Large intestine (tissue), 3 donors: ENCODE data around the gene DDA1. TPM values are rescaled to one million over a fixed set of nuclear protein-coding genes. Genes with fewer than 3 reads are reported as not detected.
A peak's percentile ranks its signal among the peaks of the same experiment; 100 is the strongest.

Experiments used
- DNase-seq, 2 donors: peaks; one replicate each; pipeline versions ENCODE4 v3.0.0 to v3.0.0-alpha.2; 2013
- H3K27ac ChIP-seq: one replicate; pipeline ENCODE4 v1.5.1; 2013; ENCODE audit warnings: low read length
- H3K27me3 ChIP-seq: 2 replicates; pipeline ENCODE4 v1.6.1; 2013; ENCODE audit warnings: low read length; ENCODE audit not compliant: control insufficient read depth, insufficient read depth
- H3K36me3 ChIP-seq: 2 replicates; pipeline ENCODE4 v1.6.1; 2013; ENCODE audit warnings: low read length; ENCODE audit not compliant: control insufficient read depth, insufficient read depth
- H3K4me1 ChIP-seq: one replicate; pipeline ENCODE4 v1.6.1; 2013; ENCODE audit warnings: low read length; ENCODE audit not compliant: control insufficient read depth, insufficient read depth
- H3K4me3 ChIP-seq: one replicate; pipeline ENCODE4 v1.5.1; 2013; ENCODE audit warnings: low read length
- H3K9me3 ChIP-seq: one replicate; pipeline ENCODE4 v1.6.1; 2013; ENCODE audit warnings: mild to moderate bottlenecking, low read depth, low read length, moderate library complexity; ENCODE audit not compliant: control insufficient read depth
- WGBS: methylation state at CpG from one replicate; pipeline ENCODE4 v1.1.5; 2013; ENCODE audit warnings: low lambda C conversion rate; ENCODE audit not compliant: insufficient coverage; 5-methylcytosine and 5-hydroxymethylcytosine counted together
- polyA plus RNA-seq: library from polyadenylated mRNA; unstranded; fragments of 120-200 nt; gene quantifications from one replicate; pipeline ENCODE4 v1.2.1, GENCODE V29; 2013

DDA1 gene
- polyA plus RNA-seq, 1 donor = 32.8 TPM

DNA sequence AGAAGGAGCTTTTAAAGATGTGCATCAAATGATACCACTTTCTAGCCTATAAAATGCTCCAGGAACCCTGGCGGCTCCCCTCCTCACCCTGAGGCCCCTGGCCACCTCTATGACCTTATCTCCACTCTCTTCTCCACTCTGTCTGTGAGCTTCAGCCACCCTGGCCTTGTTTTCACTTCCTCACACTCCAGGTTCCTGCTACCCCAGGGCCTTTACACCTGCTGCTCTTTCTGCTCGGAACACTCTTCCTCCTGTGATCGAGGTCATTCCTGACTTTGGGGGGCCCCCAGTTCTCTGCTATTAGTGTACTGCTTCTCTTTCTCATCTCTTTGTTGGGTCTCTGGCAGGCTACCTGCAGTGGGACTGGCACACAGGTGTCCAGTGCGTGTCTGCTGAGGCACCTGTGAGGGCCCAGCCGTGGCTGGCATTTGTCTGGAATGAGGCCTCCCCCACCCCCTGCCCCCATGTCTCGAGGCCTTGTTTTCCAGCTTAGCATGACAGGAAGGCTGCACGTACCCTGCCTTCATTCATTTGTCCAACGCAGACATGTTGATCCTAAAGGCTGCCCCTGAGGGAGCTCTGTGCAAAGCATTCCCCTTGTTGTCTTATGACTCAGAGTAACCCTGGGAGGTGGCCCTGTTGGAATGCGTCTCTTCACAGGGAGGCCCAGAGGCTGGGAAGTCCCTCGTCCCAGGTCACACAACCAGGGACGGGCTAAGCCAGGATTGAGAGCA, 2.3 kb downstream of the DDA1 start:
- Histone ChIP-seq H3K4me1 (peaks cover 10% of the 10 kb centered on the region), H3K36me3 (peaks cover 32% of the 10 kb centered on the region)
- DNase-seq = no peak

GRCh38 chr19:17312189-17313113, 3.1 kb downstream of the DDA1 start:
- DNase-seq = no peak
- Histone ChIP-seq H3K9me3 (no peaks in the 10 kb centered on the region), H3K36me3 (peaks cover 32% of the 10 kb centered on the region), H3K27me3 (no peaks in the 10 kb centered on the region), H3K27ac (no peak overlapping the region), H3K4me1 (peaks cover 8% of the 10 kb centered on the region), H3K4me3 (no peak overlapping the region)
- WGBS = no CpG with 5 or more reads among the region's 20 CpGs

More for the DNA sequence above, 2.3 kb downstream of the DDA1 start:
- WGBS = no CpG with 5 or more reads among the region's 11 CpGs
- H3K27me3 ChIP-seq = no peaks in the 10 kb centered on the region
- no peak overlapping the region for H3K27ac ChIP-seq
- no peak overlapping the region for H3K4me3 ChIP-seq
- H3K9me3 ChIP-seq = no peaks in the 10 kb centered on the region

DNA sequence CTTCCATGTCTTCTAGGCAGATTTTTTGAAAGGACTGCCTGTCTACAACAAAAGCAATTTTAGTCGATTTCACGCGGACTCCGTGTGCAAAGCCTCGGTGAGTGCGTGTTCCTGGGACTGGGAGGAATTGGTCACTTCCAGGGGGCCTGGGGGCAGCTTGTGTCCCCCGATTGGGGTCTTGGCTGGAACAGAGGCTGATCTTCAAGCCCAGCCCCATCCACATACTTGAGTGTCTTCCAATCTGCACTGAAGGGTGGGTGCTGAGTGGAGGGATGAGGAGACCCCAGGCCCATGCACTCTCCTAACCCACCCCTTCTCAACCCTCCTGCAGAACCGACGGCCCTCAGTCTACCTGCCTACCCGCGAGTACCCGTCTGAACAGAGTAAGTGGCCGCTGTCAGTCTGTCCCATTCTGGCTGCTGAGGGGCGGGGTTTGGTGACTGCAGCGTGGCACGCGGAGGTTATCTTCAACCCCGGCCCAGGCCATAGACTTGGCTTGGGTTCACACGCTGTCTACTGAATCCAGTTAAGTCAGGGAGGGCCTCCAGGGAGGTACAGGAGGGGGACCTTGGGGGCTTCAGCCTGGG, 4.7 kb downstream of the DDA1 start:
- H3K9me3 ChIP-seq = no peaks in the 10 kb centered on the region
- WGBS = no CpG with 5 or more reads among the region's 19 CpGs
- H3K4me3 ChIP-seq = no peak overlapping the region
- peaks cover 8% of the 10 kb centered on the region for H3K4me1 ChIP-seq
- peaks cover 36% of the 10 kb centered on the region for H3K36me3 ChIP-seq
- DNase-seq = peak in 1 of 2 donors; percentile 1
- no peak overlapping the region for H3K27ac ChIP-seq
- no peaks in the 10 kb centered on the region for H3K27me3 ChIP-seq

DNA sequence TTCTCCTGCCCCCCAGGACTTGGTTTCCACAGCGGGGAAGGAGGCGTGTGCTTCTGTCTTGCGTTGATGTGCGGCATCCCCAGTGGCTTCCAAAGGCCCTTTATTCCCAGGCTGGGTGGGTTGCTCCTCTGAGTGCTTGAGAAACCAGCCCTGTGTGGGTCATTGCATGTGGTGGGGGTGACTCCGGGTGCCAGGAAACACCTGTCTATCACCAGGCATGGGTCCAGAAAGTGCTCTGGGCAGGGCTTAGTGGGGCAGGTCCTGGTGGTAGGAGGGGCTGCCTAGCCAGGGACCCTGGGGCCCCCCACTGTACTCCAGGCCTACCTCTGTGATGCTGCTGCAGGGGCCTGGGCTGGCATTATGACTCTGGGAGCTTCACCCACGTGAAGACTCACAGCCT, 9.6 kb downstream of the DDA1 start:
- no CpG with 5 or more reads among the region's 6 CpGs for WGBS
- no peak overlapping the region for H3K27ac ChIP-seq

GRCh38 chr19:17319473-17320238, 10.3 kb downstream of the DDA1 start:
- no peaks in the 10 kb centered on the region for H3K9me3 ChIP-seq
- no peak overlapping the region for H3K27ac ChIP-seq
- no CpG with 5 or more reads among the region's 40 CpGs for WGBS
- H3K4me1 ChIP-seq = no peaks in the 10 kb centered on the region
- no peaks in the 10 kb centered on the region for H3K27me3 ChIP-seq
- H3K4me3 ChIP-seq = no peak overlapping the region
- DNase-seq = no peak
- peaks cover 40% of the 10 kb centered on the region for H3K36me3 ChIP-seq

More for the DNA sequence above, 9.6 kb downstream of the DDA1 start:
- H3K9me3 ChIP-seq = no peaks in the 10 kb centered on the region
- H3K27me3 ChIP-seq = no peaks in the 10 kb centered on the region
- H3K4me1 ChIP-seq = no peaks in the 10 kb centered on the region
- no peak overlapping the region for H3K4me3 ChIP-seq
- peaks cover 47% of the 10 kb centered on the region for H3K36me3 ChIP-seq
- no peak for DNase-seq

DNA sequence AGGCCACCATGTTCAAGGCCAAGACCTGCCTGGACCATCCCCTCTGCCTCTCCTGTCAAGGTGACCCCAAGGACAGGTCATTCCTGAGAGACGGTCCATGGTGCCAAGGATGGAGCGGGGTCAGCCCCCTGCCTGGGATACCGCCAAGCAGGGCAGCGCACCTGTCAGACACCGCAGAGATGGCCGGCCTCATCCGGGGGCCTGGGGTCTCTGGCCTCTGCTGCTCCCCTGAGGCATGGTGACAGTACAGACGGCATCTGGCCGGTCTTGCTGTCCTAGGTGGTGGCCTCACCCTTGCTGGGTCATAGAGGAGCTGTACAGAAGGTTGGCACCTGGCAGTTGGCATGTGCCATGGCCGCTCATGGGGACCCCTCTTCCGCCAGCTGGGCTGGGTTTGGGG, 11.1 kb downstream of the DDA1 start:
- no peak for DNase-seq
- H3K4me3 ChIP-seq = no peak overlapping the region
- no peaks in the 10 kb centered on the region for H3K9me3 ChIP-seq
- H3K27ac ChIP-seq = no peak overlapping the region
- no peaks in the 10 kb centered on the region for H3K27me3 ChIP-seq
- H3K36me3 ChIP-seq = peaks cover 37% of the 10 kb centered on the region
- no peaks in the 10 kb centered on the region for H3K4me1 ChIP-seq
- WGBS = no CpG with 5 or more reads among the region's 11 CpGs

DNA sequence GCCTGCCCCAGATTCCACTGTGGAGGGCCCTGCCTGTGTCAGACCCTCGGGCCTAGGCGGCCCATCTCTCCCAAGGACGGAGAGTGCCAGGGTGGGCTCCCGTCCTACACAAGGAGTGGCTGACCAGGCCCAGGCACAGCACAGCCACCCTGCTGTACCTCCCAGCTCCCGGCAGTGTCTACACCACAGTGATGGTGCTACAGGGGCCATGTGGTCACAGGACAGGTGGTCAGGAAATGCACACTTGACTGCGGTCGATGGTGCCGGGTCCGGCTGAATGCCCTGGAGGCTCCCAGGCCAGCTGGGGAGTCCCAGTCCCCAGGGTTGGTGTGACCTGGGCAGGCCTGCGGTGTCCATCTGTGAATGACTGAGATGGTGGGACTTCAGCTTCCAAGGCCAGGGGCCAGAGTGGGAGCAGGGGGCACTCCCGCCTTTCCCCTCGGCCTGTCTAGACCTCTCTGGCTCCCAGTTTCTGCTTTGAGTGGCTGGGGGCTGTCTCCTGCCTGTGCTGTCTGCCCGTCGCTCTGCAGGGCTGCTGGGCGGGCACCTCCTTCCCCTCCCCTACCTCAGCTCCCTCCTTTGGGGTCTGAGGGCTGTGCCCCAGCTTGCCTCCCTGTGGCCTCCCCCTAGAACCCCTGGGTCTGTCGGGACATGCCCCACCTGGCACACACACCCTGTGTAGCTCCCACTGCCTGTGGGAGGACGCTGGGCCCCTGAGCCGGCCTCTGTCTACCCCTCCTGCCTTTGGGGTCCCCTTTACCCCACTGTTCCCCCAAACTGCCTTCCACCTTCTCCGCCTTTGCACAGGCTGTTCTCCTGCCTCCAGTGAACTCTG, 12.5 kb downstream of the DDA1 start:
- peaks cover 30% of the 10 kb centered on the region for H3K36me3 ChIP-seq
- H3K27ac ChIP-seq = no peak overlapping the region
- H3K9me3 ChIP-seq = no peaks in the 10 kb centered on the region
- WGBS = no CpG with 5 or more reads among the region's 19 CpGs
- no peaks in the 10 kb centered on the region for H3K4me1 ChIP-seq
- no peak overlapping the region for H3K4me3 ChIP-seq
- H3K27me3 ChIP-seq = no peaks in the 10 kb centered on the region
- DNase-seq = no peak

GRCh38 chr19:17322854-17323253, 13.5 kb downstream of the DDA1 start:
- no peak for DNase-seq
- Histone ChIP-seq H3K9me3 (no peaks in the 10 kb centered on the region), H3K36me3 (peaks cover 30% of the 10 kb centered on the region), H3K4me1 (peaks cover 4% of the 10 kb centered on the region), H3K27me3 (no peaks in the 10 kb centered on the region), H3K27ac (no peak overlapping the region), H3K4me3 (no peak overlapping the region)
- WGBS = no CpG with 5 or more reads among the region's 10 CpGs

- H3K27ac ChIP-seq = no peak overlapping the region
- DNase-seq = no peak
- WGBS = no CpG with 5 or more reads among the region's 56 CpGs
Measured at GRCh38 chr19:17323300-17323963, 14.1 kb downstream of the DDA1 start.

More at GRCh38 chr19:17323300-17323963, 14.1 kb downstream of the DDA1 start:
- H3K27me3 ChIP-seq = no peaks in the 10 kb centered on the region
- H3K4me1 ChIP-seq = peaks cover 8% of the 10 kb centered on the region
- H3K9me3 ChIP-seq = no peaks in the 10 kb centered on the region
- no peak overlapping the region for H3K4me3 ChIP-seq
- peaks cover 30% of the 10 kb centered on the region for H3K36me3 ChIP-seq
